HepG2 (cell line): ENCODE measurements around the gene IQCC. TPM values are rescaled to one million over a fixed set of nuclear protein-coding genes. Genes with fewer than 3 reads are reported as not detected.

ENCODE experiments used
- BORCS8-MEF2B ChIP-seq: sonication (generic); formaldehyde crosslinking; IDR thresholded peaks from 2 replicates; pipeline ENCODE4 v1.8.0; 2022; ENCODE audit warnings: mild to moderate bottlenecking, missing genetic modification reagents
- CCDC6 ChIP-seq: sonication (generic); formaldehyde crosslinking; IDR thresholded peaks from 2 replicates; pipeline ENCODE4 v1.8.1; 2022; ENCODE audit warnings: mild to moderate bottlenecking, missing genetic modification reagents, moderate library complexity
- HCFC1 ChIP-seq: fragments of 150-350 bp; IDR thresholded peaks from 2 replicates; pipeline ENCODE4 v1.6.1; 2014; ENCODE audit warnings: low read depth, low read length
- MEIS1 ChIP-seq: sonication (generic); formaldehyde crosslinking; IDR thresholded peaks from 2 replicates; pipeline ENCODE4 v1.9.0; 2021; ENCODE audit warnings: mild to moderate bottlenecking, missing genetic modification reagents, moderate library complexity, borderline replicate concordance
- NFRKB ChIP-seq: fragments of 450-650 bp; IDR thresholded peaks from 2 replicates; pipeline ENCODE4 v1.6.1; 2017
- PHF21A ChIP-seq: sonication (generic); formaldehyde crosslinking; IDR thresholded peaks from 2 replicates; pipeline ENCODE4 v1.5.0; 2020; ENCODE audit warnings: mild to moderate bottlenecking, missing genetic modification reagents
- RXRA ChIP-seq: sonication (generic); formaldehyde crosslinking; IDR thresholded peaks from 2 replicates; pipeline ENCODE4 v1.5.1; 2020; ENCODE audit warnings: missing genetic modification reagents
- RXRB ChIP-seq: IDR thresholded peaks from 2 replicates; pipeline ENCODE4 v1.6.1; 2016; ENCODE audit warnings: borderline replicate concordance, missing genetic modification reagents, missing compliant biosample characterization
- SAP130 ChIP-seq: IDR thresholded peaks from 2 replicates; pipeline ENCODE4 v1.6.1; 2016; ENCODE audit warnings: low read depth
- TBX2 ChIP-seq: sonication (generic); formaldehyde crosslinking; IDR thresholded peaks from 2 replicates; pipeline ENCODE4 v1.5.0; 2020; ENCODE audit warnings: missing genetic modification reagents, mild to moderate bottlenecking, borderline replicate concordance
- TCF7 ChIP-seq: sonication (generic); IDR thresholded peaks from 2 replicates; pipeline ENCODE4 v1.6.1; 2016; ENCODE audit warnings: antibody characterized with exemption, low read depth
- ZBTB21 ChIP-seq: sonication (generic); formaldehyde crosslinking; IDR thresholded peaks from 2 replicates; pipeline ENCODE4 v1.4.0; 2020; ENCODE audit warnings: missing genetic modification reagents
- ZIK1 ChIP-seq: sonication (generic); formaldehyde crosslinking; IDR thresholded peaks from 2 replicates; pipeline ENCODE4 v1.5.0; 2020; ENCODE audit warnings: mild to moderate bottlenecking, low read depth, missing genetic modification reagents, borderline replicate concordance
- ZNF414 ChIP-seq: sonication (generic); formaldehyde crosslinking; IDR thresholded peaks from 2 replicates; pipeline ENCODE4 v1.5.0; 2020; ENCODE audit warnings: missing genetic modification reagents
- ZNF446 ChIP-seq: sonication (generic); formaldehyde crosslinking; IDR thresholded peaks from 2 replicates; pipeline ENCODE4 v1.5.0; 2020; ENCODE audit warnings: mild to moderate bottlenecking, missing genetic modification reagents
- ZNF574 ChIP-seq: sonication (generic); formaldehyde crosslinking; IDR thresholded peaks from 2 replicates; pipeline ENCODE4 v1.4.0; 2020; ENCODE audit warnings: missing genetic modification reagents
- ZNF710 ChIP-seq: sonication (generic); formaldehyde crosslinking; IDR thresholded peaks from 2 replicates; pipeline ENCODE4 v1.5.0; 2020; ENCODE audit warnings: mild to moderate bottlenecking, missing genetic modification reagents, borderline replicate concordance
- ZNF776 ChIP-seq: sonication (generic); formaldehyde crosslinking; IDR thresholded peaks from 2 replicates; pipeline ENCODE4 v1.4.0; 2020; ENCODE audit warnings: mild to moderate bottlenecking, missing genetic modification reagents
- polyA plus RNA-seq, 8 experiments: library from polyadenylated mRNA; depleted of rRNA in 3 of 8; stranded (reverse) in 7 of 8; unstranded in 1 of 8; fragments of >200 nt; fragmentation: Illumina TruSeq in 4 of 8; extraction: Trizol in 4 of 8; gene quantifications; 2 replicates each; pipeline versions ENCODE4 v1.2.1 to v1.2.3, GENCODE V29; 2011 to 2016; ENCODE audit warnings: low read depth in 4 of 8, missing spikeins in 1 of 8, mixed read lengths in 1 of 8; ENCODE audit not compliant: insufficient read depth in 1 of 8
- total RNA-seq, 5 experiments: library from RNA; depleted of rRNA; stranded (reverse); fragments of >200 nt; fragmentation: Illumina TruSeq; extraction: Trizol; gene quantifications; 2 replicates each; pipeline ENCODE4 v1.2.3, GENCODE V29; 2016; ENCODE audit warnings: low read depth in 1 of 5
- TF ChIP-seq, protein P1 (sequence below): sonication (generic); formaldehyde crosslinking; IDR thresholded peaks from 2 replicates; pipeline ENCODE4 v1.5.0; 2020; ENCODE audit warnings: missing genetic modification reagents, mild to moderate bottlenecking, borderline replicate concordance
- TF ChIP-seq, protein P2 (sequence below): sonication (generic); formaldehyde crosslinking; IDR thresholded peaks from 2 replicates; pipeline ENCODE4 v1.4.0; 2020; ENCODE audit warnings: missing genetic modification reagents, borderline replicate concordance

IQCC gene
- total and polyA plus RNA-seq, 2 of the 13 experiments (the other 11 are each of a cell fraction or from before 2014, with no cell fraction given), result 1.7 to 3.0 TPM

DNA sequence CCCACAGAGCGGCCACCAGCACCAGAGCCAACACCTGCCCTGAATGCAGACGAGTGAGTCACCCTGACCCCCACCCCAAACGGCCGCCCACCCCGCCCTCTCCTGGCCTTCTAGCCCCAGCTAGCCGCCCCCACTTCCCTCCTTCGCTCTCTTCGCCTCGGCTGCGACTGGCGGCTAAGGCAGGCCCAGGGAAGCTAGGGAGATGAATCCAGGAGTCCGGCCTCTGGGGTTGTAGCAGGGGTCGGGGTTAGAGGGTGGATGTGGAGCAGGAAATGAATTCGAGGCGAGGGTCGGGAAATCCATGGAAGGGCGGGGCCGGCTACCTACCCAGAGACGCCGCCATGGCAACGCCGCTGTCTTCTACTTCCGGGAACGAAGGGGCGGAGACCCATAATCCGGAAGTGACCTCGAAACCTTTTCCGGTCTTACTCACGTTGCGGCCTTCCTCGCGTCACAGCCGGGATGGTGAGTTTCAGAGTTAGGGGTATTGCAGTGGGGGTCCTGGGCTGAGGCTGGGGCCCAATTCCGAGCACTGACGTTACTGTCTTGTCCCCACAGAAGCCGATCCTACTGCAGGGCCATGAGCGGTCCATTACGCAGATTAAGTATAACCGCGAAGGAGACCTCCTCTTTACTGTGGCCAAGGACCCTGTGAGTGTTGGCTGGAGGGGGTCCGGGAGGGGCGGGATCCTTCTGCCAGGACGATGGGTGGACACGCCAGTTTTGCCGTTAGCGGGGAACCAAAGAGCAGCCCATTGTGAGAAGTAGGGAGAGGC is 16.7 kb downstream of the IQCC start, which contains the start of the genes EIF3I and TMEM234 (continued):
- TF ChIP-seq RXRA (CRISPR knock-in tag) (no peak), ZIK1 (CRISPR knock-in tag) (peak; percentile 44; the same call in 1 of the 2 replicates), ZNF574 (CRISPR knock-in tag) (peak; percentile 81), ZNF710 (CRISPR knock-in tag) (no peak; the same call in 1 of the 2 replicates), RXRB (CRISPR knock-in tag) (peak; percentile 41; the same call in 1 of the 2 replicates), NFRKB (no peak), CCDC6 (CRISPR knock-in tag) (no peak), ZNF446 (CRISPR knock-in tag) (0 out of 2 replicates have a peak, but pooled peaks have one; percentile 21), SAP130 (CRISPR knock-in tag) (peak; percentile 98), MEIS1 (CRISPR knock-in tag) (0 out of 2 replicates have a peak, but pooled peaks have one; percentile 26), TBX2 (CRISPR knock-in tag) (no peak), ZNF776 (CRISPR knock-in tag) (0 out of 2 replicates have a peak, but pooled peaks have one; percentile 58), BORCS8-MEF2B (CRISPR knock-in tag) (no peak), ZNF414 (CRISPR knock-in tag) (peak; percentile 35; the same call in 1 of the 2 replicates), HCFC1 (0 out of 2 replicates have a peak, but pooled peaks have one; percentile 18), TCF7 (no peak), PHF21A (no peak), ZBTB21 (CRISPR knock-in tag) (peak; percentile 89)
- TF ChIP-seq, protein P1, sequence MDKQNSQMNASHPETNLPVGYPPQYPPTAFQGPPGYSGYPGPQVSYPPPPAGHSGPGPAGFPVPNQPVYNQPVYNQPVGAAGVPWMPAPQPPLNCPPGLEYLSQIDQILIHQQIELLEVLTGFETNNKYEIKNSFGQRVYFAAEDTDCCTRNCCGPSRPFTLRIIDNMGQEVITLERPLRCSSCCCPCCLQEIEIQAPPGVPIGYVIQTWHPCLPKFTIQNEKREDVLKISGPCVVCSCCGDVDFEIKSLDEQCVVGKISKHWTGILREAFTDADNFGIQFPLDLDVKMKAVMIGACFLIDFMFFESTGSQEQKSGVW (CRISPR knock-in tag), result no peak
- TF ChIP-seq, protein P2, sequence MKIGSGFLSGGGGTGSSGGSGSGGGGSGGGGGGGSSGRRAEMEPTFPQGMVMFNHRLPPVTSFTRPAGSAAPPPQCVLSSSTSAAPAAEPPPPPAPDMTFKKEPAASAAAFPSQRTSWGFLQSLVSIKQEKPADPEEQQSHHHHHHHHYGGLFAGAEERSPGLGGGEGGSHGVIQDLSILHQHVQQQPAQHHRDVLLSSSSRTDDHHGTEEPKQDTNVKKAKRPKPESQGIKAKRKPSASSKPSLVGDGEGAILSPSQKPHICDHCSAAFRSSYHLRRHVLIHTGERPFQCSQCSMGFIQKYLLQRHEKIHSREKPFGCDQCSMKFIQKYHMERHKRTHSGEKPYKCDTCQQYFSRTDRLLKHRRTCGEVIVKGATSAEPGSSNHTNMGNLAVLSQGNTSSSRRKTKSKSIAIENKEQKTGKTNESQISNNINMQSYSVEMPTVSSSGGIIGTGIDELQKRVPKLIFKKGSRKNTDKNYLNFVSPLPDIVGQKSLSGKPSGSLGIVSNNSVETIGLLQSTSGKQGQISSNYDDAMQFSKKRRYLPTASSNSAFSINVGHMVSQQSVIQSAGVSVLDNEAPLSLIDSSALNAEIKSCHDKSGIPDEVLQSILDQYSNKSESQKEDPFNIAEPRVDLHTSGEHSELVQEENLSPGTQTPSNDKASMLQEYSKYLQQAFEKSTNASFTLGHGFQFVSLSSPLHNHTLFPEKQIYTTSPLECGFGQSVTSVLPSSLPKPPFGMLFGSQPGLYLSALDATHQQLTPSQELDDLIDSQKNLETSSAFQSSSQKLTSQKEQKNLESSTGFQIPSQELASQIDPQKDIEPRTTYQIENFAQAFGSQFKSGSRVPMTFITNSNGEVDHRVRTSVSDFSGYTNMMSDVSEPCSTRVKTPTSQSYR (CRISPR knock-in tag), result 0 out of 2 replicates have a peak, but pooled peaks have one; percentile 5
